Kidney capillary endothelial cell (primary cell): ENCODE results near the gene GPT2.
"Not testable (repeated sequence)": the region's sequence is repeated elsewhere in the genome, so short reads cannot be mapped to it uniquely, and the experiment has no call there.

Source experiments
- DNase-seq: peaks from one replicate; pipeline ENCODE4 v3.0.0-alpha.2; 2018; ENCODE audit warnings: low spot score

Gene GPT2

GRCh38 chr16:46923513-46924295, 39.5 kb downstream of the GPT2 start:
- DNase-seq: no peak

- DNase-seq: no peak
Observed at GRCh38 chr16:46924402-46924801, 40.2 kb downstream of the GPT2 start.

- DNase-seq: no peak
Observed at GRCh38 chr16:46926470-46927225, 42.5 kb downstream of the GPT2 start.

GRCh38 chr16:46927273-46927672, 43.1 kb downstream of the GPT2 start:
- no peak for DNase-seq

GRCh38 chr16:46928811-46929210, 44.6 kb downstream of the GPT2 start:
- no peak for DNase-seq

GRCh38 chr16:46929378-46930332, 45.5 kb downstream of the GPT2 start:
- peak; percentile 46 for DNase-seq

GRCh38 chr16:46930861-46931260, 46.7 kb downstream of the GPT2 start:
- no peak for DNase-seq

- DNase-seq: no peak
Observed at GRCh38 chr16:46932802-46933201, 48.6 kb downstream of the GPT2 start.

GRCh38 chr16:46937536-46937935, 53.4 kb downstream of the GPT2 start:
- no peak for DNase-seq

GRCh38 chr16:46944713-46945112, 60.6 kb downstream of the GPT2 start:
- DNase-seq: not testable (repeated sequence)

- peak; percentile 42 for DNase-seq
Observed at GRCh38 chr16:46947900-46948547, 63.9 kb downstream of the GPT2 start.

- DNase-seq: no peak
Observed at GRCh38 chr16:46948548-46949166, 64.5 kb downstream of the GPT2 start.

GRCh38 chr16:46949241-46949892, 65.2 kb downstream of the GPT2 start:
- DNase-seq: no peak

GRCh38 chr16:46950009-46950408, 65.8 kb downstream of the GPT2 start:
- no peak for DNase-seq

- no peak for DNase-seq
Observed at GRCh38 chr16:46954562-46954961, 70.4 kb downstream of the GPT2 start.

GRCh38 chr16:46961373-46962353, 77.5 kb downstream of the GPT2 start:
- DNase-seq: no peak

GRCh38 chr16:46962629-46963028, 78.5 kb downstream of the GPT2 start:
- DNase-seq: no peak

- DNase-seq: no peak
Observed at GRCh38 chr16:46968063-46968435, 83.9 kb downstream of the GPT2 start.

- no peak for DNase-seq
Observed at GRCh38 chr16:46970089-46970488, 85.9 kb downstream of the GPT2 start.

- no peak for DNase-seq
Observed at GRCh38 chr16:46971271-46971670, 87.1 kb downstream of the GPT2 start.
